HEK293 (cell line): Measurements from ENCODE around the gene HES1.

ENCODE experiments used
- CTCF ChIA-PET: fragments of 350-600 bp; formaldehyde crosslinking; extraction: SDS; loops from one replicate; lab custom pipeline; 2021; ENCODE audit warnings: antibody characterized with exemption; lab: Yijun Ruan, JAX
- POLR2A ChIA-PET: fragments of 300-600 bp; formaldehyde crosslinking; extraction: SDS; loops from one replicate; lab custom pipeline; 2020; ENCODE audit warnings: antibody characterized with exemption, inconsistent platforms; lab: Yijun Ruan, JAX
- H3K27ac ChIP-seq: fragments of 200-500 bp; sonication (Bioruptor generic); 2 replicates; pipeline ENCODE4 v1.5.1; 2014; ENCODE audit warnings: low read depth, low read length, control low read depth, inconsistent platforms; ENCODE audit errors: extremely low read depth
- H3K36me3 ChIP-seq, 2 experiments: fragments of 200-500 bp in 1 of 2; sonication (Bioruptor generic) in 1 of 2; 1 replicate in 1 of 2; 2 replicates in 1 of 2; pipeline ENCODE4 v1.5.1; 2014 to 2017; ENCODE audit warnings: inconsistent platforms in 2 of 2, low read length in 2 of 2; ENCODE audit not compliant: control insufficient read depth in 2 of 2, insufficient read depth in 1 of 2
- H3K4me1 ChIP-seq: fragments of 200-500 bp; sonication (Bioruptor generic); 2 replicates; pipeline ENCODE4 v1.5.1; 2014; ENCODE audit warnings: mild to moderate bottlenecking, low read length, inconsistent platforms; ENCODE audit not compliant: control insufficient read depth, insufficient read depth
- H3K4me3 ChIP-seq: 2 replicates; pipeline ENCODE4 v1.5.1; 2011; ENCODE audit warnings: low read depth, mild to moderate bottlenecking, control low read depth, low read length, moderate library complexity
- H3K9me3 ChIP-seq: fragments of 200-500 bp; sonication (Bioruptor generic); 2 replicates; pipeline ENCODE4 v1.5.1; 2014; ENCODE audit warnings: low read depth, low read length, inconsistent platforms; ENCODE audit not compliant: control insufficient read depth, insufficient read depth
- KLF10 ChIP-seq: fragments of 450-650 bp; IDR thresholded peaks from 2 replicates; pipeline ENCODE4 v1.5.1; 2018; ENCODE audit warnings: missing biosample characterization, mild to moderate bottlenecking, missing genetic modification characterization
- OSR2 ChIP-seq: fragments of 450-650 bp; formaldehyde crosslinking; IDR thresholded peaks from 2 replicates; pipeline ENCODE4 v1.5.1; 2016; ENCODE audit warnings: missing biosample characterization, missing genetic modification characterization
- RBAK ChIP-seq: fragments of 450-650 bp; formaldehyde crosslinking; IDR thresholded peaks from 2 replicates; pipeline ENCODE4 v1.5.1; 2016; ENCODE audit warnings: missing biosample characterization, missing genetic modification characterization
- SCRT2 ChIP-seq: fragments of 450-650 bp; formaldehyde crosslinking; IDR thresholded peaks from 2 replicates; pipeline ENCODE4 v1.5.1; 2016; ENCODE audit warnings: missing biosample characterization, missing genetic modification characterization
- ZBTB8A ChIP-seq: fragments of 450-650 bp; formaldehyde crosslinking; IDR thresholded peaks from 2 replicates; pipeline ENCODE4 v1.5.1; 2016; ENCODE audit warnings: missing biosample characterization, missing genetic modification characterization
- ZFP37 ChIP-seq: fragments of 450-650 bp; formaldehyde crosslinking; IDR thresholded peaks from 2 replicates; pipeline ENCODE4 v1.5.1; 2016; ENCODE audit warnings: missing biosample characterization, missing genetic modification characterization
- ZIC2 ChIP-seq: fragments of 450-650 bp; formaldehyde crosslinking; IDR thresholded peaks from 2 replicates; pipeline ENCODE4 v1.5.1; 2016; ENCODE audit warnings: missing biosample characterization, missing genetic modification characterization
- ZNF121 ChIP-seq: fragments of 450-650 bp; formaldehyde crosslinking; IDR thresholded peaks from 2 replicates; pipeline ENCODE4 v1.5.1; 2016; ENCODE audit warnings: missing biosample characterization, missing genetic modification characterization
- ZNF138 ChIP-seq: fragments of 450-650 bp; formaldehyde crosslinking; IDR thresholded peaks from 2 replicates; pipeline ENCODE4 v1.5.1; 2016; ENCODE audit warnings: missing biosample characterization, missing genetic modification characterization, borderline replicate concordance
- ZNF157 ChIP-seq: fragments of 450-650 bp; formaldehyde crosslinking; IDR thresholded peaks from 2 replicates; pipeline ENCODE4 v1.5.1; 2016; ENCODE audit warnings: missing biosample characterization, missing genetic modification characterization
- ZNF214 ChIP-seq: fragments of 450-650 bp; formaldehyde crosslinking; IDR thresholded peaks from 2 replicates; pipeline ENCODE4 v1.5.1; 2017; ENCODE audit warnings: missing biosample characterization, mild to moderate bottlenecking, missing genetic modification characterization, borderline replicate concordance
- ZNF629 ChIP-seq: fragments of 450-650 bp; formaldehyde crosslinking; IDR thresholded peaks from 2 replicates; pipeline ENCODE4 v1.5.1; 2017; ENCODE audit warnings: missing biosample characterization, missing genetic modification characterization
- ZNF791 ChIP-seq: fragments of 450-650 bp; formaldehyde crosslinking; IDR thresholded peaks from 2 replicates; pipeline ENCODE4 v1.5.1; 2016; ENCODE audit warnings: missing biosample characterization, missing genetic modification characterization
- TF ChIP-seq, protein P1 (sequence below): fragments of 450-650 bp; formaldehyde crosslinking; IDR thresholded peaks from 2 replicates; pipeline ENCODE4 v1.5.1; 2017; ENCODE audit warnings: missing biosample characterization, missing genetic modification characterization
- TF ChIP-seq, protein P2 (sequence below): fragments of 450-650 bp; formaldehyde crosslinking; IDR thresholded peaks from 2 replicates; pipeline ENCODE4 v1.5.1; 2016; ENCODE audit warnings: missing biosample characterization, missing genetic modification characterization
- TF ChIP-seq, protein P3 (sequence below): fragments of 450-650 bp; formaldehyde crosslinking; IDR thresholded peaks from 2 replicates; pipeline ENCODE4 v1.5.1; 2016; ENCODE audit warnings: missing biosample characterization, missing genetic modification characterization, low read depth
- TF ChIP-seq, protein P4 (sequence below): fragments of 450-650 bp; formaldehyde crosslinking; IDR thresholded peaks from 2 replicates; pipeline ENCODE4 v1.5.1; 2016; ENCODE audit warnings: missing biosample characterization, missing genetic modification characterization
- TF ChIP-seq, protein P5 (sequence below): fragments of 450-650 bp; formaldehyde crosslinking; conservative IDR thresholded peaks from 2 replicates; pipeline ENCODE4 v1.5.1; 2016; ENCODE audit warnings: low read depth, missing biosample characterization, missing genetic modification characterization
- TF ChIP-seq, protein P6 (sequence below): fragments of 450-650 bp; formaldehyde crosslinking; optimal IDR thresholded peaks from 2 replicates; pipeline ENCODE3; 2016; ENCODE audit warnings: missing biosample characterization, mild to moderate bottlenecking, missing genetic modification characterization
- TF ChIP-seq, protein P7 (sequence below): fragments of 450-650 bp; formaldehyde crosslinking; IDR thresholded peaks from 2 replicates; pipeline ENCODE4 v1.5.1; 2017; ENCODE audit warnings: missing biosample characterization, missing genetic modification characterization

The HES1 gene

DNA sequence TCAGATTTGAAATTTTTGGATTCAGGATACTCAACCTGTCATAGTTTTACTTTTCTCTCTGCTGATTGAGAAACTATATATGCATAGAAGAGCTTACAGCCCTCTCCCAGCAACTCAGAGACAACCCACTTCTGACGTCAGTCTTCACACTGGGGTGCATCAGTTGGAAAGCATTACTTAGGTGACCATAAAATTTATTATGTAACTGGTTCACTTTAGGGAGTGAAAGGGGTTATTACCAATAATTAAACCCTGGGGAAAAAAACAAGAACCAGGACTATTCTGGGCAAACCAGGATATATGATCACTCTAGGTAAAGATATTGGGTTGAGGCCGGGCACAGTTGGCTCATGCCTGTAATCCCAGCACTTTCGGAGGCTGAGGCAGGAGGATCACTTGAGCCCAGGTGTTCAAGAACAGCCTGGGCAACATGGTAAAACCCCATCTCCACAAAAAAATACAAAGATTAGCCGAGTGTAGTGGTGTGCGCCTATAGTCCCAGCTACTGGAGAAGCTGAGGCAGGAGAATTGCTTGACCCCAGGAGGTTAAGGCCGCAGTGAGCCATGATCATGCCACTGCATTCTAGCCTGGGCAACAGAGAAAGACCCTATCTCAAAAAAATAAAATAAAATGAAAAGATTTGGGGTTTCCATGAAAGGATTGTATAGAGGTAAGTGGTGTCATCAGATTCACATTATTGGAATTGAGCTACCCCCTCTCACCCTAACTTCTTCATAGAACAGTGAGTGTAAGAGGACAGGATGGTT lies 27.1 kb downstream of the HES1 start (continued):
- TF ChIP-seq, protein P1, sequence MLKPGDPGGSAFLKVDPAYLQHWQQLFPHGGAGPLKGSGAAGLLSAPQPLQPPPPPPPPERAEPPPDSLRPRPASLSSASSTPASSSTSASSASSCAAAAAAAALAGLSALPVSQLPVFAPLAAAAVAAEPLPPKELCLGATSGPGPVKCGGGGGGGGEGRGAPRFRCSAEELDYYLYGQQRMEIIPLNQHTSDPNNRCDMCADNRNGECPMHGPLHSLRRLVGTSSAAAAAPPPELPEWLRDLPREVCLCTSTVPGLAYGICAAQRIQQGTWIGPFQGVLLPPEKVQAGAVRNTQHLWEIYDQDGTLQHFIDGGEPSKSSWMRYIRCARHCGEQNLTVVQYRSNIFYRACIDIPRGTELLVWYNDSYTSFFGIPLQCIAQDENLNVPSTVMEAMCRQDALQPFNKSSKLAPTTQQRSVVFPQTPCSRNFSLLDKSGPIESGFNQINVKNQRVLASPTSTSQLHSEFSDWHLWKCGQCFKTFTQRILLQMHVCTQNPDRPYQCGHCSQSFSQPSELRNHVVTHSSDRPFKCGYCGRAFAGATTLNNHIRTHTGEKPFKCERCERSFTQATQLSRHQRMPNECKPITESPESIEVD (tag by site-specific recombination) = peak; percentile 80
- TF ChIP-seq ZNF121 = peak; percentile 93; the same call in 1 of the 2 replicates
- 0 out of 2 replicates have a peak, but pooled peaks have one; percentile 31 for TF ChIP-seq KLF10 (tag by site-specific recombination)
- TF ChIP-seq RBAK = no peak
- no peak for TF ChIP-seq ZNF214
- TF ChIP-seq ZNF629 (tag by site-specific recombination) = peak; percentile 85
- TF ChIP-seq ZBTB8A (tag by site-specific recombination) = peak; percentile 77
- TF ChIP-seq, protein P2, sequence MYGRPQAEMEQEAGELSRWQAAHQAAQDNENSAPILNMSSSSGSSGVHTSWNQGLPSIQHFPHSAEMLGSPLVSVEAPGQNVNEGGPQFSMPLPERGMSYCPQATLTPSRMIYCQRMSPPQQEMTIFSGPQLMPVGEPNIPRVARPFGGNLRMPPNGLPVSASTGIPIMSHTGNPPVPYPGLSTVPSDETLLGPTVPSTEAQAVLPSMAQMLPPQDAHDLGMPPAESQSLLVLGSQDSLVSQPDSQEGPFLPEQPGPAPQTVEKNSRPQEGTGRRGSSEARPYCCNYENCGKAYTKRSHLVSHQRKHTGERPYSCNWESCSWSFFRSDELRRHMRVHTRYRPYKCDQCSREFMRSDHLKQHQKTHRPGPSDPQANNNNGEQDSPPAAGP (tag by site-specific recombination) = peak; percentile 62
- peak; percentile 64 for TF ChIP-seq ZIC2 (tag by site-specific recombination)
- TF ChIP-seq, protein P3, sequence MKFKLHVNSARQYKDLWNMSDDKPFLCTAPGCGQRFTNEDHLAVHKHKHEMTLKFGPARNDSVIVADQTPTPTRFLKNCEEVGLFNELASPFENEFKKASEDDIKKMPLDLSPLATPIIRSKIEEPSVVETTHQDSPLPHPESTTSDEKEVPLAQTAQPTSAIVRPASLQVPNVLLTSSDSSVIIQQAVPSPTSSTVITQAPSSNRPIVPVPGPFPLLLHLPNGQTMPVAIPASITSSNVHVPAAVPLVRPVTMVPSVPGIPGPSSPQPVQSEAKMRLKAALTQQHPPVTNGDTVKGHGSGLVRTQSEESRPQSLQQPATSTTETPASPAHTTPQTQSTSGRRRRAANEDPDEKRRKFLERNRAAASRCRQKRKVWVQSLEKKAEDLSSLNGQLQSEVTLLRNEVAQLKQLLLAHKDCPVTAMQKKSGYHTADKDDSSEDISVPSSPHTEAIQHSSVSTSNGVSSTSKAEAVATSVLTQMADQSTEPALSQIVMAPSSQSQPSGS (tag by site-specific recombination) = peak; percentile 83

DNA sequence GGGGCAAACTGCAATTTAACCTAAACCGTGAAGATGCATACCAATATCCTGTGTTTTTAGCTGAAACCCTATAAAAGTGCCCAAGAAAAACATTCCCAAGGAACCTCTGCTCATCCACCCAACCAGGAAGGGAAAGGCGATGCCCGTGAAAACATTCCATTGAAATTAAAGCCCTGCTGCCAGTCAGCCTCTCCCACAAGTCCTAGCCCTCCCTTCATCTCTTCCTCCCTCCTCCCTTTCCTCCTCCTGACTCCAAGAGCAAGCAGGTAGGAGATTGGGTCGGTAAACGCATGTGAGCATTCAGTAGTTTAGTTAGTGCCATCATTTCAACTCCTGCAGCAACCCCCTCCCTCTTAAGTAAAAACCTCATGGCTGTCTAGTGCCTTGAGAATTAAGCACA lies 27.7 kb downstream of the HES1 start:
- Histone ChIP-seq H3K27ac (no peak overlapping the region), H3K36me3 (no peaks in the 10 kb centered on the region), H3K4me1 (peaks cover 14% of the 10 kb centered on the region), H3K4me3 (no peak overlapping the region), H3K9me3 (no peaks in the 10 kb centered on the region)
- ChIA-PET CTCF (interaction anchor here (0.7 kb wide), 1 partner anchor 431 kb away, joined by 3 read pairs; no protein-coding TSS in a partner anchor), POLR2A (no interaction called here)
- TF ChIP-seq, protein P4, sequence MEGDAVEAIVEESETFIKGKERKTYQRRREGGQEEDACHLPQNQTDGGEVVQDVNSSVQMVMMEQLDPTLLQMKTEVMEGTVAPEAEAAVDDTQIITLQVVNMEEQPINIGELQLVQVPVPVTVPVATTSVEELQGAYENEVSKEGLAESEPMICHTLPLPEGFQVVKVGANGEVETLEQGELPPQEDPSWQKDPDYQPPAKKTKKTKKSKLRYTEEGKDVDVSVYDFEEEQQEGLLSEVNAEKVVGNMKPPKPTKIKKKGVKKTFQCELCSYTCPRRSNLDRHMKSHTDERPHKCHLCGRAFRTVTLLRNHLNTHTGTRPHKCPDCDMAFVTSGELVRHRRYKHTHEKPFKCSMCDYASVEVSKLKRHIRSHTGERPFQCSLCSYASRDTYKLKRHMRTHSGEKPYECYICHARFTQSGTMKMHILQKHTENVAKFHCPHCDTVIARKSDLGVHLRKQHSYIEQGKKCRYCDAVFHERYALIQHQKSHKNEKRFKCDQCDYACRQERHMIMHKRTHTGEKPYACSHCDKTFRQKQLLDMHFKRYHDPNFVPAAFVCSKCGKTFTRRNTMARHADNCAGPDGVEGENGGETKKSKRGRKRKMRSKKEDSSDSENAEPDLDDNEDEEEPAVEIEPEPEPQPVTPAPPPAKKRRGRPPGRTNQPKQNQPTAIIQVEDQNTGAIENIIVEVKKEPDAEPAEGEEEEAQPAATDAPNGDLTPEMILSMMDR (tag by site-specific recombination) = no peak
- TF ChIP-seq ZNF157 (no peak), OSR2 (0 out of 2 replicates have a peak, but pooled peaks have one; percentile 34), ZNF138 (tag by site-specific recombination) (no peak), ZFP37 (no peak), SCRT2 (tag by site-specific recombination) (no peak), ZNF791 (tag by site-specific recombination) (no peak), ZIC2 (tag by site-specific recombination) (no peak)
- TF ChIP-seq, protein P5, sequence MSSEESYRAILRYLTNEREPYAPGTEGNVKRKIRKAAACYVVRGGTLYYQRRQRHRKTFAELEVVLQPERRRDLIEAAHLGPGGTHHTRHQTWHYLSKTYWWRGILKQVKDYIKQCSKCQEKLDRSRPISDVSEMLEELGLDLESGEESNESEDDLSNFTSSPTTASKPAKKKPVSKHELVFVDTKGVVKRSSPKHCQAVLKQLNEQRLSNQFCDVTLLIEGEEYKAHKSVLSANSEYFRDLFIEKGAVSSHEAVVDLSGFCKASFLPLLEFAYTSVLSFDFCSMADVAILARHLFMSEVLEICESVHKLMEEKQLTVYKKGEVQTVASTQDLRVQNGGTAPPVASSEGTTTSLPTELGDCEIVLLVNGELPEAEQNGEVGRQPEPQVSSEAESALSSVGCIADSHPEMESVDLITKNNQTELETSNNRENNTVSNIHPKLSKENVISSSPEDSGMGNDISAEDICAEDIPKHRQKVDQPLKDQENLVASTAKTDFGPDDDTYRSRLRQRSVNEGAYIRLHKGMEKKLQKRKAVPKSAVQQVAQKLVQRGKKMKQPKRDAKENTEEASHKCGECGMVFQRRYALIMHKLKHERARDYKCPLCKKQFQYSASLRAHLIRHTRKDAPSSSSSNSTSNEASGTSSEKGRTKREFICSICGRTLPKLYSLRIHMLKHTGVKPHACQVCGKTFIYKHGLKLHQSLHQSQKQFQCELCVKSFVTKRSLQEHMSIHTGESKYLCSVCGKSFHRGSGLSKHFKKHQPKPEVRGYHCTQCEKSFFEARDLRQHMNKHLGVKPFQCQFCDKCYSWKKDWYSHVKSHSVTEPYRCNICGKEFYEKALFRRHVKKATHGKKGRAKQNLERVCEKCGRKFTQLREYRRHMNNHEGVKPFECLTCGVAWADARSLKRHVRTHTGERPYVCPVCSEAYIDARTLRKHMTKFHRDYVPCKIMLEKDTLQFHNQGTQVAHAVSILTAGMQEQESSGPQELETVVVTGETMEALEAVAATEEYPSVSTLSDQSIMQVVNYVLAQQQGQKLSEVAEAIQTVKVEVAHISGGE = no peak
- TF ChIP-seq, protein P6, sequence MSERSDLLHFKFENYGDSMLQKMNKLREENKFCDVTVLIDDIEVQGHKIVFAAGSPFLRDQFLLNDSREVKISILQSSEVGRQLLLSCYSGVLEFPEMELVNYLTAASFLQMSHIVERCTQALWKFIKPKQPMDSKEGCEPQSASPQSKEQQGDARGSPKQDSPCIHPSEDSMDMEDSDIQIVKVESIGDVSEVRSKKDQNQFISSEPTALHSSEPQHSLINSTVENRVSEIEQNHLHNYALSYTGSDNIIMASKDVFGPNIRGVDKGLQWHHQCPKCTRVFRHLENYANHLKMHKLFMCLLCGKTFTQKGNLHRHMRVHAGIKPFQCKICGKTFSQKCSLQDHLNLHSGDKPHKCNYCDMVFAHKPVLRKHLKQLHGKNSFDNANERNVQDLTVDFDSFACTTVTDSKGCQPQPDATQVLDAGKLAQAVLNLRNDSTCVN (tag by site-specific recombination) = no peak
- TF ChIP-seq, protein P7, sequence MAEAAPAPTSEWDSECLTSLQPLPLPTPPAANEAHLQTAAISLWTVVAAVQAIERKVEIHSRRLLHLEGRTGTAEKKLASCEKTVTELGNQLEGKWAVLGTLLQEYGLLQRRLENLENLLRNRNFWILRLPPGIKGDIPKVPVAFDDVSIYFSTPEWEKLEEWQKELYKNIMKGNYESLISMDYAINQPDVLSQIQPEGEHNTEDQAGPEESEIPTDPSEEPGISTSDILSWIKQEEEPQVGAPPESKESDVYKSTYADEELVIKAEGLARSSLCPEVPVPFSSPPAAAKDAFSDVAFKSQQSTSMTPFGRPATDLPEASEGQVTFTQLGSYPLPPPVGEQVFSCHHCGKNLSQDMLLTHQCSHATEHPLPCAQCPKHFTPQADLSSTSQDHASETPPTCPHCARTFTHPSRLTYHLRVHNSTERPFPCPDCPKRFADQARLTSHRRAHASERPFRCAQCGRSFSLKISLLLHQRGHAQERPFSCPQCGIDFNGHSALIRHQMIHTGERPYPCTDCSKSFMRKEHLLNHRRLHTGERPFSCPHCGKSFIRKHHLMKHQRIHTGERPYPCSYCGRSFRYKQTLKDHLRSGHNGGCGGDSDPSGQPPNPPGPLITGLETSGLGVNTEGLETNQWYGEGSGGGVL (tag by site-specific recombination) = no peak
